KG1 (cell line): Measurements from ENCODE around the gene CEND1.

Experiments used
- DNase-seq: peaks from one replicate; lab custom pipeline; 2025; lab: John Stamatoyannopoulos, UW

CEND1 gene

DNA sequence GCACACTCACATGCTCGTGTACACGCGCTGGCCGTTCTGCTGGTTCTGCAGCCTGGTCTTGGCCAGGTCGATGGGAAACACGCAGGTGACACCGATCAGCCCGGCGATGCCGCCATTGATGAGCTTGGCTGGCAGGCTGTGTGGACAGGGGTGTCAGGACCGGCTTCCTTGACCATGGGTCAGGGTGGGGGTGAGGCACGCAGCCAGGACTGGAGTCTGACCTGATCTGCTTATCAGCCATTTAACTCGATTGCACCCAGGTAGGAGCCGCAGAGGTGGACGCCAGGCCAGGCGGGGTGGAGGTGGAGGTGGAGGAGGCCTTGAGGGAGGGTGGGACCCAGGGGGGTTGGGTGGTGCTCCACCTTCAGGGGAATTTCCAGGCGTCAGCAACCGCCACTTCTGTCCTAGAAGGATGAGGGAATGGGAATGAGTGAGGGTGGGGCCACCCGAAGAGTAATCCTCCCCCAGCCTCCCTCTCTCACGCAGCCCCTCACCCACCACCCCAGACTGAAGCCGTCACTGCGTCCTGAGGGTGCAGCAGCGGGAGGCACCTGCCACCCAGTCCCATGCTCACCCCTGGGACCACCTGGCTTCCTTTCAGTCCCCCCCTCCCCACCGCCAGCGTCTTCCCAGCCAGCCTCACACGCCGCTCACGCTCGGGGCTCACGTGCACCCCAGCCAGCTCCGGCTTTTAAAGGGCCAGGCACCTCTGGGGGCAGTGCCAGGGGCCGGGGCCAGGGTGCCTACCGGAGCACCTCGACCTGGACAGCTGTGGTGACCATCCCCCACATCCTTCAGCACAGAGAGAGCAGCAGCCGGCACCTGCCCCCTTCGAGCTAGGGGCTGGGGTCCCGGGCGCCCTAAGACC is 5.1 kb upstream of the CEND1 start:
- no peak for DNase-seq

DNA sequence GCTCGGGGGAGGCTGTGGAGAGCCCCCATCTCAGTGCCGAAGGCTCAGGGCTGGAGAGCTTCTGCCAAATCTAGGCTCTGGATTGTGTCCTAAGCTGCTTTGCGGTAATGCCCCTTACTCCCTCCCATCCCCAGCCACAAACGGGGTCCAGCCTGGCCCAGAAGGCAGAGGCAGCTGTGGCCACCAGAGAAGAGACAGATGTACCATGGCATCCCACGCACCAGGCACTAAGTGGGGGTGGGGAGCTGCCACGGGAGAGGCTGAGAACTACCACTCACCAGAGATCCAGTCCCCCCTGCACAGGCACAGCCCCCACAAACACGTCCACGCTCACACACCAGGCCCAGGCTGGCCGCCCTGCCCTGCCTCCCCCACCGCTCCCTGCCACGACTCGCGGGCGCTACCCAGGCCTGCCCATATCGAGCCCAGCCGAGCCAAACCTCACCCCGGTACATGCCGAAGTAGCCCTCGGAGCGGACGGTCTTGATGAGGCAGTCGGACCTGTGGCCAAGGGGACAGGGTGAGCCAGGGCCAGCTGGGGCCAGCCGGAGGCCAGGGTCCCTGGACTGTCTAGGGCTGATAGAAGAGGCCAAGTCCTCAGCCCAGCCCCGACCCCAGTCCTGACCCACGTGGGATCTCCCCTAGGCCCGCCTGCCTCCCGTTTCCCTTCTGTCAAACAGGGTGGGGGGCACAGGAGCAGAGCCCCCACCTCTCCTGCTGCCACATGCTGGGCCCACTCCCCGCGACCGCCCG is 4.3 kb upstream of the CEND1 start:
- DNase-seq: no peak

DNA sequence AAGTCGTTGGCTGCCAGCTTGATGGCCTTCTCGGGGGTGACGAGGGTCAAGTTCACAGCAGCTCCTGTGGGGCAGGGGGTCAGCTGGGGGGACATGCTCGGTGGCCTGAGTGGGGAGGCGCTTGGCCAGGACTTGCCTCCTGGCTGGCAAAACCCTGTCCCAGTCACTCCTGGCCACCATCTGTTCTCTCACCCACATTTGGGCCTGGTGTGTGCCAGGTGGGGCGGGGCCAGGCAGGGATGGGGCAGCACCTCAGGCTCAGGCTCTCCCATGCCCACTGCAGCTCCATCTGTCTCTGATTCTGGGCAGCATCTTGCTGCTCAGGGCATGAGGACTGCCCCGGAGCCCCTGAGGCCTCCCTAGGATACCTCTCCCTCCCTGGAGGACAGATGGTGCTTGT is 3.7 kb upstream of the CEND1 start:
- DNase-seq: no peak

DNA sequence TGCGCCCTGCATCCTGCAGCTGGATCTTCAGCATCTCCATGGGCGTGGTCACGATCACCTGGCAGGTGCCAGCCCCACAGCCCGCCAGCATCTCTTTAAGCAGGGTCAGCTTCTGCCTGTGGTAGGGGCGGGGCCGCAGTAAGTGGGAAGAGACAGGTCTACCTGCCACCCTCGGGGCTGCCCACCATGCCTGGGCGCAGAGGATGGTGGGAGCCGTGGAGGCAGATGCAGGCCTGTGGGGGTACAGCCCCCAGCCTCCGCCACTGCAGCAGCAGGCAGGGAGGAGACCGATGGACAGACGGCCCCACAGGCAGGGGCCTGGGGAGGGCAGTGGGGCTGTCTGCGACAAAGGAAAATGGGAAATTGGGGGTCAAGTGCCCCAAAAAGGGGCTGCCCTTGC is 3.0 kb upstream of the CEND1 start:
- no peak for DNase-seq

DNA sequence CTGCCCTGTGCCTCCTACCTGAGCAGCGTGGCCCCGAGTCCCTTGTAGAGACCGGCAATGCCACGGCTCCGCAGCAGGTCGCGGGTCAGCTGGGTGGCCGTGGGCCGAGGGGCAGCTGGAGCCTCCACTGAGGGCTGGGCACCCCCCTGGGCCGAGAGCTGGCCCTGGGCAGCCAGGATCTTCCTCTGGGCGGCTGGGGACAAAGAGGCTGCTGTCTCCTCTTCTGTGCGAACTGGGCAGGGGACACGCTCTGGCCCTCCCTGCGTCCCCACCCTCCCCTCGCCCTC is 2.6 kb upstream of the CEND1 start:
- DNase-seq: no peak

DNA sequence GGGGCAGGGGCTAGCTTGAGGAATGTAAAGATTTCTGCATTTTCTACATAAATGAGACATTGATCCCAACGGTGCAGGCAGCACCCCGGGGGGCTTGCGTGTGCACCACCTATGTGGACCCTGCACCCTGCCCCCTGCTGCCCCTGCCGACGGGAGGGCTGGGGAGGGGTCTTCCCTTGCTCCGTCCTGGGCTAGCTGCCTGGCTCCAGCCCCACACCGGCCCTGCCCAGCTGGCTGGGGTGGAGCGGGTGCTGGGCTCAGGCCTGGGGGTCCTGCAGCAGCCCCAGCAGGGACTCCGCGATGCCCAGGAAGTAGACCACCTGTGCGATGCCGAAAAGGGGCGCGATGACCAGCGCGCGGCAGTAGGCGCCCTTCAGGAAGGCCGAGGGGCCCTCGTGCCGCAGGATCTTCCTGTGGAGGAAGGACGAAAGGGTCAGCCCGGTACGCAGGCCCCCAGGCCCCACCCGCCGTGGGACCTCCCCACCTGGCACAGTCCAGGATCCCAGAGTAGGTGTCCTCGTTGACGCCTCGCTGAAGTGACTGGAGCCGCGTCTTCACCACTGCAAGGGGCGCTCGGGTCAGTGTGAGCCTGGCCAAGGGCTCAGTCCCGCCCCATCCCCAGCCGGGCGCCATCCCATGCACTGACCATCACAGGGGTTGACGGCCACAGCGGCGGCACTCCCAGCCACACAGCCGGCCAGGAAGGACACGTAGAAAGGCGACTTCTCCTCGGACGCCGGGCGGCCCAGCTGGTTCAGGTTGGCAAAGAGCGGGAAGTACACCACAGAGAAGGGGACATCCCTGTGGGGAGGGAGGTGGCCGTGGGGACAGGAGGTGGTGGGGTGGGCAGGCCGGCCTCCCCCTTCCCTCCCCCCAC is 2.0 kb upstream of the CEND1 start:
- no peak for DNase-seq

DNA sequence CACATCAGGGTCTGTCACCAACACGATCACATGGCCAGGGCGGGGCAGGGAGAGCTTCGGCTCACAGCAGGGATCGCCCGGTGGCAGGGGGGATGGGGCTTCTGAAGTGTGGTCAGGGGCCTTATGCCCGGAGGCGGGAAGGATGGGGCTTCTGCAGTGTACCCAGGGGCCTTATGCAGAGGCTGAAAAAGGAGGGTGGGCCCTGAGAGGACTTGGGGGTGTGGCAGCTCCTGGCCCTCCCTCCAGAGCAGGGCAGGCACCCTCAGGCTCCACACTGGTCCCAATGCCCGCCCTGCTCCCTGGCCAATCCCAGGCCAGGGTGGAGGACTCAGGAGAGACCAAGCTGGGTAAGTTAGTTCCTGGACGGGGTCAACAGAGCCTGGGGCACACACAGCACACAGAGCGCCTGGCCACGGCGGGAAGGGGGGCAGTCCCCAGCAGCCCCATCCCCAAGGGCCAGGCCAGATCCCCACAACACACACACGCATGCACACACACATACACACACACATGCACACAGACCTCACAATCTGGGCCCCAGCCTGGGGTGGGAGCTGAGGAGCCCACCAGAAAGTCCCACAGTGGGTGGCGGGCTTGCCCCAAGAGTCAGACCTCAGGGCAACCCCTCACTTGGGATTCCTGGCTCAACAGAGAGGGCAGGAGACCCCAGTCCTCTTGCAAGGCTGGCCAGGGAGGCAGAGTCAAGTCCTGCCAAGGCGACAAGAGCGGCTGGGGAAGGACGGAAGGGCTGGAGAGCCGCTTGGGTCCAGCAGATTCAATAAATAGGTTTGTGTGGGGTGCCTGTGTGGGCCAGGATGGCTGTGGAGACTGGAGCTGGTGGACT is 1.1 kb upstream of the CEND1 start:
- DNase-seq: no peak

DNA sequence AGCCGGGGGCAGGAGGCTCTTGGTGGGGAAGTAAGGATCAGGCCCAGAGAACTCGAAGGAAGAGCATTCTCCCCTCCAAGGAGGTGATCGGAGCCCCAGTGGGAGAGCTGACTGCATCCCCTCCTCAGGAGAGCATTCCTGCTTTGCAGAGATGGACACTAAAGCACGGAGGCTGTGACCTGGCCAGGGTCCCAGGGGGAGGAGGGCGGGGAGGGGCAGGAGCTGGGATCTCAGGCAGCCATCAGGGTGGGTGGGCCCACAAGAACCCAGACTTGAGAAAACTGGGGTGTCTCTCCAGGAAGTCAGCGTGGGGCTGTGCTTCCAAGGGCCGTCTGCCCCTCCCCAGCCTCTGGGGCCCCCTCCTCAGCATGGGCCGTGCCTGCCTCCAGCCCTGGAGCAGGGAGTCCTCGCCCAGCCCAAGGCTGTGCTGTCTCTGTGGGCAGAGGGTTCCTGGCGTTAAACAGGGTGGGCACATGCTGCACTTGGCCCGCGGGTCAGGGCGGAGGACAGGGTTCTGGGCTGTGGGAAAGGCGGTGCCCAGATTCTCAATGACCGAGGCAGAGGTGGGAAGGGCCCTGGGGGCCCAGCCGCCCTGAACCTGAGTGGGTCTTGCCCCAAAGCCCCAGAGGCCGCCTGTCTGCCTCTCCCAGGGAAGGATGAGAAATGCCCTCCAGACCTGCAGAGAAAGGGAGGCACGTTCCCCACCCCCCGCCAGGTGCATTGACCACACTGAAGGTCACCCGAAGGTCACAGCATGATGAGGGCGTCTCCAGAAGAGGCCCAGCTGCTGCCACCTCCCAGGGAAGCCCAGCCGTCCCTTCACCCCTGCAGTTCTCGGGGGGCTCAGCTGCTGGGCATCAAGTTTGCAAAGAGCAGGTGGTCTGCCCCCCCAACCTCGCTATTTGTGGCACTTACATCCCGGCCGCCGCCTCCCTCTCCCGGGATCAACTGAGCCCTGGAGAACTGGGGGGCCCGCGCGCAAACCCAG is 643 bp downstream of the CEND1 start:
- DNase-seq: no peak

DNA sequence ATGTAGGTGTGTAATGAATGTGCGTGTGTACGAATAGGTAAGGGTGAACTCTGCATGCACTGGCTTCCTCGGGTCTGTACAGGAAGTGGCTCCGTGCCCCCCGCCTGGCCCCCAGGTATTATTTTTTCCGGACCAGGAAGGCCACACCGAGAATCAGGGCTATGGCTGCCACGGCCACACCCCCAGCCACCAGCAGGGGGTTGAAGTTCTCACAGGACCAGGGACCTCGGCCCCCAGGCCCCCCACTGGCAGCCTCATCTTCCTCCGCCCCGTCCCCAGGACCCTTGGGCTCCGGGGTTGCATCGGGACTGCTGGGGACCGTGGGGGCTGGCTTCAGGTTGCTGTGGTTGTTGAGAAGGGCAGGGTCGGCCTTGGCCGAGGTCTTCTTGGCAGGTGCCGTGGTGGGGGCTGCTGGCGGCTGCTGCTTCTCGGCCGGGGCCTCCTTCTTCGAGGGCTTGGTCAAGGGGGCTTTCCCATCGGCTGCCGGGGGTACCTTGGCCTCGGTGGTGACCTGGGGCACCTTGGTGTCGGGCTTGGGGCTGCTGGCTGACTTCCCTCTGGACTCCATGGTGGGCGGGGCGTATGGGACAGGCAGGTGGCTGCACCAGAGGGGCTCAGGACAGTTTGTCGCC is 1.8 kb downstream of the CEND1 start:
- no peak for DNase-seq

DNA sequence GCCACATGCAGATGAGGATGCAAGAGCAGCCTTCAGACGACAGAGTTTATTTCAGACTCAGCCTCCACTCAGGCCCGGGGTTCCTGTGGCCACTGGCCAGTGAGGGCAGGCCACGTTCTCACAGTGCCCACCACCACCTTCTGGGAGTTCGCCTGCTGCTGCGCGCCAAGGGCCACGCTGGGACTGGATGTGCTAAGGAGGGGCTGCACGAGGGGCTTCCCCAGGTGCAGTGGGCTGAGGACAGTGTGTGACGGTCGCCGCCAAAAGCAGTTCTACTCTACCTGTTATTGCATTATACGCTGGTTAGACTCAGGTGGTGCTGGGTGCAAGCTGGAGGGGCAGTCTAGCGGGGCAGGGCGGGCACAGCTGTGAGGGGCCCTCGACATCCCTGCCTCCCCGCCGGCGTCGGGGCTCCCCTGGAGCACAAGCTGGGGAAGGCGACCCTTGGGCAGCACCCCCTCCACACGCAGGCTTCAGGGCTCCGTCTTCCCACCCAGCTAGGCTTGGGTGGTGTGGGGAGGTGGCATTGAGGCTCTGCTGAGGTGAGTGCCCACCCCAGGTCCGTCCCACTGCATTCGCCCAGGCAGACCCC is 2.7 kb downstream of the CEND1 start:
- no peak for DNase-seq

DNA sequence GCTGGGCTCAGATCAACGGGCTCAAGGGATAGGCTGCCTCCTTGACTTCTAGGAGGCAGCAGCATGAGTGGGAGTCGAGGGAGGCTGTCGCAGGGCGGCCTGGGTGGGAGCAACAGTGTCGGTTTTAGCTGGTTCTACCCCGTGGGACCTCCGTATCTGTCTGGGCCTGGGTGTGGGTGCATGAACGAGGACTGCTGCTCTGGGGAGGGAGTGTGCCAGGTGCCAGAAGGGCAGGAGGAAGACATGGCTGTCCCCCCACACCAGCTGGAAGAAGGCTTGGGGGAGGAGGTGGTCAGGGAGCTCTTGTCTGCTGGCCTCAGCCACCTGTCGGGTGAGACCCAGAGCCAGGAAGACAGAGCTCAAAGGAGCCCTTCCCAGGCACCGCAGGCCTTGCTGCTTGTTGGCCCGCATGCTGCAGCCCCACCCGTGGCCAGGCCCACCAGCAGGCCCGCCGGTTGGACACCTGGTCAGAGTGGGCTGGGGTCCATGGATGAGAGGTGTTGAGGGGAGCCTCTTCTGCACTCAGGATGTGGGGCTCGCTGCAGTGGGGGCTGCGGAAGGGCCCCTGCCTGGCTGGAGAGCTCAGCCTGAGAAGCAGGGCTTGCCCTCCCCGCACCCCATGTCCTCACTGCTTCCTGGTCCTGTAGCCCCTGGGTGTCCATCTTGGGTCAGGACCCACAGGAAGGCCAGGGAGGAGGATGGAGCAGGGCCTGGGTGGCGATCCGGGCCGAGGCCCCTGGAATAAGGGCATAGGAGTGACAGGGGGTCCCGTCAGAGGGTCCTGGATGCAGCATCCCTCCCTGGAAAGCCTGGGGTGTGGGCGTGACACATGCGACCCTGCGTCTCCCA is 3.4 kb downstream of the CEND1 start:
- no peak for DNase-seq

DNA sequence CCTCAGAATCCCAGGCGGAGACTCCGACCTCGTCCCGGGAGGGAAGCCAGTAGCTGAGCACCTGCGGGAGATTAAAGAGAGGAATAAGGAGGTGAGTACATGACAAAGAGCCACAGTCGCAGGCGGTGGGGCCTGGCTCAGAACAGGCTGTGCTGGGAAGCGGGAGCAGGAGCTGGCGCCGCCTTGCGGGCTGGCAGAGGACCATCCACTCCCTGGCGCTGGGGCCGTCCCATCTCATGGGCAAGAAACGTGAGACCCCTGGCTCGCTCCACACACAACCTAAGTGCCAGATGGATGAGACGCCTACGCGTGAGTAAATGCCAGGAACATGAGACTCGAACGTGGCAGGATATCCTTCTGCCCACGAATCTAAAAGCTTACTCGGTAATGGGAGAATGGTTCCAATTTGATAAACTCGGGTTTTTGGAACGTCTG is 6.3 kb downstream of the CEND1 start:
- no peak for DNase-seq

DNA sequence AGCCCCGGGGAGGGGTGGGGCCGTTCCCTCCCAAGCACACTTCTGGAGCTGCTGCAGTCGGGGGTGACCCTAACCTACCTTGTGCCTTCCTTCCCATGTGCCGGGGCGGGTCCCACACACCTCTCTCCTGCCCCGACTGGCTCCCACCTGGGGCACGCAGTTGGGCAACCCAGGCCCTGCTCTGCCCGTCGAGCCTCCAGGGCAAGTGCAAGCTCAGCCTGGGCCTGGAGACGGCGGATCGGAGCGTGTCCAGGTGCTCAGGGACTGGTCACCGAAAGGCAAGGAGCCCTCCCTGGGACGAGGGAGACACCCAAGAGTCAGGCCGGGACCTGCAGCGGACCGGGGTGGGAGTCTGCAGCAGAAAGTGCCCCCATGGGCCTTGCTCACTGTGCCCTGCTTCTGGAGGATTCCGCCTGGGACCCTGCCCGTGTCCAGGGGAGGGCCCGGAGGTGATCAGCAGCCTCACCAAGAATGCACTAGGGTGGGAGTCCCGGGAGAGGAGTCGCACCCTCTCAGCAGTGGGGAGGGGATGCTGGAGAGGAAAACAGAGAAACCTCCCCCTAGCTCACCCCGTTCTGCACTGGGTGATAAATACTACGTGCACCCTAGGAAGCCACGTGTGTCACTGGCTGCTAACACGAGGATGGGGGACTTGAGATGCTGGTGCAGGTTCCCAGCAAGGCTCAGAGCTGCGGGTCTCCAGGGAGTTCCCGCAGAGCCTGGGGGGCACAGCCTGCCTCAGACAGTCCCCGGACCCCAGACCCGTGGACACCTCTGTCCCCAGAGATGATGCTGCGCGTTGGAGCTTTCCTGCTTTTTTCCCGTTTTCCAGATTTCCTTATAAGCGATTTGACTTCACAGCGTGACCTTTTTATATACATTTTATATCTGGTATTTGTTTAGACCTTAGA is 7.4 kb downstream of the CEND1 start:
- no peak for DNase-seq

DNA sequence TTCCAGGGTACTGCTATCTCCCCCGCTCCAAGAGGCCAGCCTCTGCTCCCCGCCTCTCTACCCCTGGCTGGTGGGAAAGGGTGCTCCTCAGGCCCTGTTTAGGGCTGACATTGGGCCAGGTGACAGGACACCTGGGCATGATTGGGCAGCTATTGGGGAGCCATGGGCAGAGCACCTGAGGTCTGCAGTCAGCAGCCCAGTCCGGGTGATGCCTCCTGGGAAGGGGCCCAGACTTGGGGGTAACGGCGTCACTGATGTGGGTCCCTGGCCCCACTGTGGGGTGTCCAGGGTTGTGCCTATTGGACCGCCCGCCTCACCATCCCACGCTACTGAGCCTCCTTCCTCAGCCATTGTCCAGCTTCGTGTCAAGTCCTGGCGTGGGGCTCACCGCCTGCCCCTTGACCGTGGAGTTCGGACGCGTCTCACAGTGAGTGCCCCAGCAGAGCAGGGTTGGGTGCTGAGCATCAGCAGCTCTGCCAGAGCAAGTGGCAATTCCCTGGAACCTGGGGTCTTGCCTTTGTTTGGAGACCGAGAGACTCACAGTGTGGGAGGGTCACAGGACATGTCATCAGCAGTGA is 9.8 kb downstream of the CEND1 start:
- DNase-seq: no peak

DNA sequence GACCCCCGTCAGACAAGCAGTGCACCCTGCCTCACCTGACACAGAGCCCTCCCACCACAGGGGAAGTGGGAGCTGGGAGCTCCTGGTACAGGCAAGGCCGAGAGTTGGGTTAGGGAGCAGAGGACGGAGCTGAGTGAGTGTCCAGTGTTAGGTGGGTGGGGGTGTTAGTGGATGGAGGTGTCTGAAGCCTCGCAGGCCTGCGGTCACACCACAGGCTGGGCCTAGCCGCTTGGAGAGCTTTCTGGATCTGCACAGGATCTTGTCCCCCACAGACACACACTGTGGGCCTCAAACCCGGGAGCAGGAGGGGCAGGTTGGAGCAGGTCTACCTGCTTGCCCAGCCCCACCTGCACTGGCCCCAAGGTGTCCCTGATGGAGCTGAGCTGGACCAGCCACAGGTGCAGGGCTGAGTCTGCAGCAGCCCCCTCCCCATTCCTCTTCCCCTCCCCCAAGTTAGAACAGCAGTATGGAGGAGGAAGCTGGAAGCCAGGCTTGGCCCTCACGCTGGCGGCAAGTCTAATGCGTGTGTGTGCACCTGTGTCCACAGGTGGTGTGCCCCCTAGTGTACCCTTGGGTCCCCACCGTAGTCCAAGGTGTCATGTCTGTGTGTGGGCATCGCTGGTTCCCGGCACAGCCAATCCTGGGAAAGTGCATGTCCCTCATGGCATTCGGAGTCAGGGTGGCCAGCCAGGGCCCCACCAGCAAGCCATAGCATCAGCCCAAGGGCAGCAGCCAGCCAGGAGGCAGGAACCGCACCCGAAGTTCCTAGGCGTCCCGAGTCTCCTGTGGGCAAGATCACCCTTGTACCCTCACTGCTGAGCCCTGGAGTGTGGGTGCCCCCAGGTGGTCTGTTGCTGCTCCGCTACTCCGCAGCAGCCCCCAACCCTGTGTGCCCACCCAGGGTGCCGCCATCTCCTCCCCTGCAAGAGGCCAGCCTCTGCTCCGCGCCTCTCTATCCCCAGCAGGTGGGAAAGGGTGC is 10.6 kb downstream of the CEND1 start:
- DNase-seq: no peak
